ENCODE measurements around the gene RPS6KA5. TPM values are rescaled to one million over a fixed set of nuclear protein-coding genes. Genes with fewer than 3 reads are reported as not detected.

The RPS6KA5 gene
- total RNA-seq, 1 experiment from 2014 or later: 24.2 TPM

GRCh38 chr14:91082282-91082681 lies 21.8 kb upstream of the RPS6KA5 start:
- no peak for DNase-seq (ENCODE audit: low read depth, low spot score)
- ChIA-PET CTCF (no interaction called here), RAD21 (ENCODE audit: low non-redundant PET in 1 of 2, low total read pairs in 2 of 2, uncharacterized antibody in 2 of 2, unreplicated experiment in 2 of 2) (no interaction called here), POLR2A (no interaction called here)
- TF ChIP-seq EZH2 (IDR thresholded peaks at IDR 0.05) (no peak), YY1 (IDR thresholded peaks at IDR 0.05; ENCODE audit: extremely low read depth, insufficient replicate concordance, low read depth, low read length) (no peak), EGR1 (IDR thresholded peaks at IDR 0.05; ENCODE audit: low read depth) (no peak), RAD21 (IDR thresholded peaks at IDR 0.05; ENCODE audit: low read depth) (no peak), JUND (IDR thresholded peaks at IDR 0.05) (no peak), POLR2A (IDR thresholded peaks at IDR 0.05; ENCODE audit: borderline replicate concordance, extremely low read depth, insufficient read depth, insufficient read length) (no peak), POLR2AphosphoS5 (IDR thresholded peaks at IDR 0.05; ENCODE audit: low read depth, low read length) (no peak), TCF7L2 (IDR thresholded peaks at IDR 0.05; ENCODE audit: borderline replicate concordance, extremely low read depth, insufficient read depth, insufficient read length) (no peak), ELF1 (IDR thresholded peaks at IDR 0.05; ENCODE audit: borderline replicate concordance, low read depth) (no peak), CBX3 (IDR thresholded peaks at IDR 0.05; ENCODE audit: low read depth) (no peak), SRF (IDR thresholded peaks at IDR 0.05; ENCODE audit: low read depth) (no peak), CTCF (IDR thresholded peaks at IDR 0.05 in 2 of 3, conservative IDR thresholded peaks at IDR 0.05 in 1 of 3; ENCODE audit: borderline replicate concordance in 1 of 3, insufficient read depth in 1 of 3, low read depth in 2 of 3, low read length in 2 of 3) (no peak), ATF3 (IDR thresholded peaks at IDR 0.05) (no peak), SP1 (IDR thresholded peaks at IDR 0.05; ENCODE audit: low read depth) (no peak), MAX (IDR thresholded peaks at IDR 0.05) (no peak), FOSL1 (IDR thresholded peaks at IDR 0.05; ENCODE audit: low read depth) (no peak), ZFX (IDR thresholded peaks at IDR 0.05) (no peak), ZNF274 (IDR thresholded peaks at IDR 0.05; ENCODE audit: low read depth, low read length) (no peak)
- Histone ChIP-seq H3K4me1 (ENCODE audit: control insufficient read depth in 1 of 2, insufficient read depth in 2 of 2, low read length in 2 of 2) (no peaks in the 10 kb centered on the region), H2AFZ (ENCODE audit: low read depth, low read length, poor library complexity, severe bottlenecking) (no peak overlapping the region), H3K9me2 (ENCODE audit: insufficient read depth) (no peaks in the 10 kb centered on the region), H3K27me3 (ENCODE audit: insufficient read depth, low read length) (no peaks in the 10 kb centered on the region), H3K9me3 (ENCODE audit: control insufficient read depth in 1 of 2, insufficient read depth in 1 of 2, low read depth in 1 of 2, low read length in 2 of 2) (no peaks in the 10 kb centered on the region), H4K20me1 (ENCODE audit: insufficient read depth) (no peaks in the 10 kb centered on the region), H3K9ac (ENCODE audit: low read length) (no peak overlapping the region), H3K79me2 (ENCODE audit: insufficient read depth, low read length) (no peaks in the 10 kb centered on the region), H3K4me3 (replicated peaks in 1 of 2; ENCODE audit: low read depth in 1 of 2, low read length in 2 of 2) (no peak overlapping the region), H3K36me3 (ENCODE audit: control insufficient read depth in 1 of 2, insufficient read depth in 2 of 2, low read length in 2 of 2) (no peaks in the 10 kb centered on the region), H3K4me2 (ENCODE audit: low read length) (no peak overlapping the region), H3K27ac (ENCODE audit: low read depth, low read length) (no peak overlapping the region)
- intact Hi-C loops (cut with micrococcal nuclease): no loop called here
- ATAC-seq: no peak
- no TSS peak for BruUV-seq (replicated peaks)

Measured in HCT116 (cell line).